ENCODE measurements around the gene TECPR2. TPM values are rescaled to one million over a fixed set of nuclear protein-coding genes. Genes with fewer than 3 reads are reported as not detected.

Gene TECPR2
- total RNA-seq, 2 donors from 2014 or later, result 7.0 to 51.4 TPM

DNA sequence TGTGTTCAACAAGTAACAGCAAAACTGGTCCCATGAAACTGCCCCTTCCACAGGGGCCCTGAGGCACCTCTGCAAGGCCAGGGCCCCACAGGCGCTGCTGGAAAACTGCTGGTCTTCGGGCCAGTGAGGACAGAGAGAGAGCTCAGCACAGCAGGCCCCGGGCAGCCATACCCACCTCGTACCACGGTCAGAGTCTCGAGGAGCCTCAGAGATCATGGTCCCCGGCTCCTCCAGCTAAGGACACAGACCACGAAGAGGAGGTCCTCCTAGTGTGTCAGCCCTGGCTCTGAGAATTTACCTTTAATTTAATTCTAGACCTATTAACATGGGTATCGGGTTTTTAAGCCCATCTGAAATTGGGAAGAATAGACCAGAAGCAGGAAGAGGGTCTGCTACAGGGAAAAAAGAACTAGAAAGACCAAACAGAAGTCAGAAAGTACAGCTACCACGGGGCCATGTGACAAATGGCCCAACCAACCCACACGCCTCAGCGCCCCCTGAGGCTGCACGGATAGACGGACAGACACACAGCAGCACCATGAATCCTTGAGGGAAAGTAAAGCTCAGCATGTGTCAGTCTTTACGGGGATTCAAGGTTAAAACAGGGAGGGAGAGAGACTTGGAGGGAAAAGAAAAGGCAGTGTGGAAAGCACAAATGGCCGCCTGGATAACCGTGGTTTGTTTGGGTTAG lies 123.9 kb downstream of the TECPR2 start:
- intact Hi-C loops (cut with DNase I), result no loop called here

DNA sequence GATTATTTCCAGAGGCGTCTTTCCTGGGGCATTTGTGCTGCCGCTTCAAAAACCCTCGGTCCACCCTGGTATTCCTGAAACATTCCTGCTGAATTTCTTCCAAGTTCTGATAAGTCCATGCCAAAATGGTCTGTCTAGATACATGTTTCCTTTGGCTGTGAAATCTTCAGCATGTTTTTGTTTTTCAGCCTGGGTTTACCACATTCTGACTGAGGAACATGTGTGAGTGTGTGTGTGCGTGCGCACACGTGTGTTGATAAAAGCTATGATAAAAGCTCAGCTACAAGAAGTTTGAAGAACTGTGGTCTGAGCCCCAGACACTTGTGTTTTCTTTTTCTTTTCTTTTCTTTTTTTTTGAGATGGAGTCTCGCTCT lies 124.5 kb downstream of the TECPR2 start:
- H3K27ac ChIP-seq, result no peak overlapping the region
- H3K36me3 ChIP-seq (replicated peaks in 1 of 2; ENCODE audit: insufficient read depth in 1 of 2, low read depth in 2 of 2), result no peaks in the 10 kb centered on the region
- H3K27me3 ChIP-seq, result no peaks in the 10 kb centered on the region
- WGBS, 2 donors, result 79 to 89% methylated on average over 6 to 7 of the region's 7 CpGs
- intact Hi-C loops (cut with DNase I), result no loop called here
- no peaks in the 10 kb centered on the region for H3K4me1 ChIP-seq
- no peaks in the 10 kb centered on the region for H3K9me3 ChIP-seq
- no peak for DNase-seq
- no peak for TF ChIP-seq POLR2A (IDR thresholded peaks at IDR 0.05)
- TF ChIP-seq, protein P1, sequence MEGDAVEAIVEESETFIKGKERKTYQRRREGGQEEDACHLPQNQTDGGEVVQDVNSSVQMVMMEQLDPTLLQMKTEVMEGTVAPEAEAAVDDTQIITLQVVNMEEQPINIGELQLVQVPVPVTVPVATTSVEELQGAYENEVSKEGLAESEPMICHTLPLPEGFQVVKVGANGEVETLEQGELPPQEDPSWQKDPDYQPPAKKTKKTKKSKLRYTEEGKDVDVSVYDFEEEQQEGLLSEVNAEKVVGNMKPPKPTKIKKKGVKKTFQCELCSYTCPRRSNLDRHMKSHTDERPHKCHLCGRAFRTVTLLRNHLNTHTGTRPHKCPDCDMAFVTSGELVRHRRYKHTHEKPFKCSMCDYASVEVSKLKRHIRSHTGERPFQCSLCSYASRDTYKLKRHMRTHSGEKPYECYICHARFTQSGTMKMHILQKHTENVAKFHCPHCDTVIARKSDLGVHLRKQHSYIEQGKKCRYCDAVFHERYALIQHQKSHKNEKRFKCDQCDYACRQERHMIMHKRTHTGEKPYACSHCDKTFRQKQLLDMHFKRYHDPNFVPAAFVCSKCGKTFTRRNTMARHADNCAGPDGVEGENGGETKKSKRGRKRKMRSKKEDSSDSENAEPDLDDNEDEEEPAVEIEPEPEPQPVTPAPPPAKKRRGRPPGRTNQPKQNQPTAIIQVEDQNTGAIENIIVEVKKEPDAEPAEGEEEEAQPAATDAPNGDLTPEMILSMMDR (IDR thresholded peaks at IDR 0.05), result no peak
- H3K4me3 ChIP-seq, result no peak overlapping the region
- no peak for ATAC-seq

More for the DNA sequence above, 123.9 kb downstream of the TECPR2 start:
- Histone ChIP-seq H3K4me1 (no peaks in the 10 kb centered on the region), H3K4me3 (no peak overlapping the region), H3K36me3 (replicated peaks in 1 of 2; ENCODE audit: insufficient read depth in 1 of 2, low read depth in 2 of 2) (no peaks in the 10 kb centered on the region), H3K27ac (no peak overlapping the region), H3K27me3 (no peaks in the 10 kb centered on the region), H3K9me3 (no peaks in the 10 kb centered on the region)
- 75 to 83% methylated on average over 9 to 17 of the region's 17 CpGs for WGBS, 2 donors
- TF ChIP-seq, protein P1 (IDR thresholded peaks at IDR 0.05), result no peak
- no peak for TF ChIP-seq POLR2A (IDR thresholded peaks at IDR 0.05)
- DNase-seq, result no peak
- no peak for ATAC-seq

DNA sequence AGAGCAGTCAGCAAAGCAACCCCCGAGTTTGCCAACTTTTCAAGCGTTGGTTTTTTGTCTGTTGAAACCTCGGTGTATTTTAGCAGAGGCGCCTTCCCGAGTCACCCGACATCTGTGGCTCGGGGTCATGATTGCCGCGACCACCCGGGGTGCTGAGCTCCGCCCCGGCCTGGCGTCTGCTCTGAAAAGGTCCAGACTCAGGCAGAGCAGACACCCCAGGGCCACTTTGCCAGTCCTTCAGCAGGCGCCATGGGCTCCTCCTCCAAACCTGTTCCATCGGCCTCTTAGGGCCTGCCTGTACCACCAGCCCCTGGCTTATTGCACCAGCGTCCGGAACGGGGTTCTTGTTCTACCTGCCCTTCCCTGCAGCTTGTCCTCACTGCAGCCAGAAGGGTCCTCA lies 127.7 kb downstream of the TECPR2 start:
- WGBS, 2 donors, result 88 to 94% methylated on average over 13 to 18 of the region's 18 CpGs
- no peak for ATAC-seq
- Histone ChIP-seq H3K4me3 (no peak overlapping the region), H3K27me3 (no peaks in the 10 kb centered on the region), H3K27ac (no peak overlapping the region), H3K36me3 (replicated peaks in 1 of 2; ENCODE audit: insufficient read depth in 1 of 2, low read depth in 2 of 2) (no peaks in the 10 kb centered on the region), H3K4me1 (no peaks in the 10 kb centered on the region), H3K9me3 (no peaks in the 10 kb centered on the region)
- intact Hi-C loops (cut with DNase I), result no loop called here
- no peak for DNase-seq
- no peak for TF ChIP-seq POLR2A (IDR thresholded peaks at IDR 0.05)
- TF ChIP-seq, protein P1 (IDR thresholded peaks at IDR 0.05), result no peak

GRCh38 chr14:102491366-102491765 lies 128.6 kb downstream of the TECPR2 start:
- Histone ChIP-seq H3K4me3 (no peak overlapping the region), H3K36me3 (replicated peaks in 1 of 2; ENCODE audit: insufficient read depth in 1 of 2, low read depth in 2 of 2) (no peaks in the 10 kb centered on the region), H3K9me3 (no peaks in the 10 kb centered on the region), H3K4me1 (no peaks in the 10 kb centered on the region), H3K27ac (no peak overlapping the region), H3K27me3 (no peaks in the 10 kb centered on the region)
- no peak for DNase-seq
- ATAC-seq, result no peak
- WGBS, 2 donors, result 54 to 68% methylated on average over 3 of the region's 3 CpGs
- intact Hi-C loops (cut with DNase I), result no loop called here
- TF ChIP-seq POLR2A (IDR thresholded peaks at IDR 0.05), result no peak
- TF ChIP-seq, protein P1 (IDR thresholded peaks at IDR 0.05), result no peak

All from body of pancreas (tissue), 4 donors.